Activated CD4-positive, alpha-beta T cell treated with anti-CD3 and anti-CD28 coated beads for 36 hours (primary cell): Measurements from ENCODE around the gene TAT. TPM values are rescaled to one million over a fixed set of nuclear protein-coding genes. Genes with fewer than 3 reads are reported as not detected.
"Not testable (repeated sequence)": the region's sequence is repeated elsewhere in the genome, so short reads cannot be mapped to it uniquely, and the experiment has no call there.

Source experiments
- ATAC-seq: fragments of 200-7000 bp; cut with Tn5 transposase; one replicate; pipeline ENCODE4 v1.10.0; 2021; ENCODE audit warnings: mild to moderate bottlenecking, moderate library complexity
- CTCF ChIA-PET: fragments of 350-600 bp; sonication (Branson Sonifier 250); formaldehyde crosslinking; loops from one replicate; lab custom pipeline; 2021; ENCODE audit warnings: antibody characterized with exemption; lab: Charles Lee
- POLR2A ChIA-PET: fragments of 350-600 bp; sonication (Branson Sonifier 250); formaldehyde crosslinking; loops from one replicate; lab custom pipeline; 2021; ENCODE audit warnings: antibody characterized with exemption, inconsistent platforms; lab: Charles Lee
- DNase-seq: peaks from one replicate; pipeline ENCODE4 v3.0.0-alpha.2; 2020
- H3K27ac Mint-ChIP-seq: one replicate; pipeline ENCODE4 v1.8.0; 2021; ENCODE audit warnings: mixed read lengths
- H3K27me3 Mint-ChIP-seq: one replicate; pipeline ENCODE4 v1.8.0; 2021; ENCODE audit warnings: mixed read lengths
- H3K36me3 Mint-ChIP-seq: one replicate; pipeline ENCODE4 v1.8.0; 2021; ENCODE audit warnings: low read depth, mixed read lengths
- H3K4me1 Mint-ChIP-seq: one replicate; pipeline ENCODE4 v1.8.0; 2021; ENCODE audit warnings: mixed read lengths
- H3K4me3 Mint-ChIP-seq: one replicate; pipeline ENCODE4 v1.8.0; 2021; ENCODE audit warnings: mild to moderate bottlenecking, moderate library complexity, mixed read lengths
- H3K9me3 Mint-ChIP-seq: one replicate; pipeline ENCODE4 v1.8.0; 2021; ENCODE audit warnings: low read depth, mixed read lengths
- intact Hi-C, 2 experiments: fragments of 100-400 bp; cut with DNase I in 1 of 2; cut with micrococcal nuclease in 1 of 2; formaldehyde crosslinking; loops; one replicate each; pipeline versions ENCODE4 v1.14.2 to v1.15.1; 2022 to 2024; cut with DNase I, micrococcal nuclease
- total RNA-seq, 2 experiments: library from RNA; stranded (reverse); gene quantifications; one replicate each; pipeline ENCODE4 v1.2.3, GENCODE V29; 2021

The TAT gene
- not detected for total RNA-seq

DNA sequence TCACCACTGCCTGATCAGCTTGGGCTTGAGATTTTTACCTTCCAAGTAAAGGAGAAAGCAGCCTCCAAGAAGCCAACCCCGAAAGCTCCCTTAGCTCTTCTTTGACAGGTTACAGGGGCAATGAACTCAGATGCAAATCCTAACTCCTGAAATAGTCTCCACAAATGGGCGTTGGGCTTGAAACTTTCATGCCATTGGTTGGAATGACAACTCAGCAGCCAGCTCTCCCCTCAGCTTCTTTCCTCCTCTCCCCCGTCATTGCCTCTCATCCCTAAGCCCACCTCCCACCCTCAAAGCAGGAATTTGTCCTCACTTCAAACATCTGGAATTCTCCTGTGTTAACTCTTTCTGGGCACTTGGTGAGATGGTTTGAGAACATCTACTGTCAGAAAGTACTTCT lies at the start of gene TAT:
Gene TAT (minus strand): TSS at position 122 of the 400 bp plus-strand sequence. CDS start 677 bp downstream, outside the sequence.
- no peaks in the 10 kb centered on the region for H3K9me3 Mint-ChIP-seq
- peaks cover 12% of the 10 kb centered on the region for H3K27me3 Mint-ChIP-seq
- no peaks in the 10 kb centered on the region for H3K36me3 Mint-ChIP-seq
- no peak within 1 kb of the TSS for H3K4me3 Mint-ChIP-seq
- CTCF ChIA-PET: interaction anchor here (0.8 to 2.2 kb wide), 3 partner anchors 12 to 145 kb away, joined by 3 to 9 read pairs (median 8); no protein-coding TSS in a partner anchor
- ATAC-seq: no peak
- POLR2A ChIA-PET: no interaction called here
- no peaks in the 10 kb centered on the region for H3K4me1 Mint-ChIP-seq
- DNase-seq: no peak
- intact Hi-C loops: no loop called here
- H3K27ac Mint-ChIP-seq: no peak within 1 kb of the TSS

- intact Hi-C loops: no loop called here
- Mint-ChIP-seq H3K27me3 (peaks cover 24% of the 10 kb centered on the region), H3K4me3 (peak within 1 kb of the TSS; percentile 20), H3K9me3 (no peaks in the 10 kb centered on the region), H3K36me3 (no peaks in the 10 kb centered on the region), H3K27ac (no peak within 1 kb of the TSS), H3K4me1 (peaks cover 9% of the 10 kb centered on the region)
- DNase-seq (peak; percentile 43), ATAC-seq (peak; percentile 36)
- POLR2A ChIA-PET: no interaction called here
- CTCF ChIA-PET: no interaction called here
Measured at GRCh38 chr16:71626018-71626857, 49.3 kb upstream of the TAT start, which contains the start of gene MARVELD3. MARVELD3 (plus strand) TSS chr16:71626184; CDS start chr16:71626230, 46 bp downstream.

DNA sequence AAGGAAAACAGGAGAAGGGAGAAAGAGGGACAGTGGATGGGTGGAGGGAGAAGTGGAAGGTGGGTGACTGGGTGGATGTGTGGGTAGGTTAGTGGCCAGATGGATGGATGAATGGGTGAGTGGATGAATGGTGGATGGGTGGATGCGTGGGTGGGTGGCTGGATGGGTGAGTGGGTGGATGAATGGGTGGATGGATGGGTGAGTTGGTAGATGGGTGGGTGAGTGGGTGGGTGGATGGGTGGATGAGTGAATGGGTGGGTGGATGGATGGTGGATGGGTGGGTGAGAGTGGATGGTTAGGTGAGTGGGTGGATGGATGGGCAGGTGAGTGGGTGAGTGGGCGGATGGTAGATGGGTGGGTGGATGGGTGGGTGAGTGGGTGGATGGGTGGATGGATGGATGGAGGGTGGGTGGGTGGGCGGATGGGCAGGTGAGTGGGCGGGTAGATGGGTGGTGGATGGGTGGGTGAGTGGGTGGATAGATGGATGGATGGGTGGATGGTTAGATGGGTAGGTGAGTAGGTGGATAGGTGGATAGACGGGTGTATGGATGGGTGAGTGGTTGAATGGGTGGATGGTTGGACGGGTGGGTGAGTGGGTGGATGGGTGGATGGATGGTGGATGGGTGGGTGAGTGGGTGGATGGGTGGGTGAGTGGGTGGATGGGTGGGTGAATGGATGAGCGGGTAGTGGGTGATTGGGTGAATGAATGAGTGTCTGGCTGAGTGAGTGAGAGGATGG lies 48.4 kb upstream of the TAT start:
- Mint-ChIP-seq H3K4me3 (peak overlapping the region; percentile 20), H3K27me3 (peaks cover 28% of the 10 kb centered on the region), H3K9me3 (no peaks in the 10 kb centered on the region), H3K27ac (no peak overlapping the region), H3K36me3 (no peaks in the 10 kb centered on the region), H3K4me1 (peaks cover 9% of the 10 kb centered on the region)
- POLR2A ChIA-PET: no interaction called here
- intact Hi-C loops: no loop called here
- no peak for ATAC-seq
- DNase-seq: no peak
- CTCF ChIA-PET: no interaction called here

- ChIA-PET POLR2A (no interaction called here), CTCF (interaction anchor here (2.2 kb wide), 1 partner anchor 13 kb away, joined by 13 read pairs; no protein-coding TSS in a partner anchor)
- Mint-ChIP-seq H3K27me3 (peaks cover 23% of the 10 kb centered on the region), H3K4me3 (no peak overlapping the region), H3K36me3 (no peaks in the 10 kb centered on the region), H3K9me3 (no peaks in the 10 kb centered on the region), H3K4me1 (peaks cover 9% of the 10 kb centered on the region), H3K27ac (no peak overlapping the region)
- DNase-seq (no peak), ATAC-seq (no peak)
- intact Hi-C loops: no loop called here
Measured at GRCh38 chr16:71623597-71623996, 46.7 kb upstream of the TAT start.

- no peaks in the 10 kb centered on the region for H3K36me3 Mint-ChIP-seq
- no peak overlapping the region for H3K27ac Mint-ChIP-seq
- ChIA-PET CTCF (interaction anchor here (2.2 kb wide), 1 partner anchor 11 kb away, joined by 13 read pairs; no protein-coding TSS in a partner anchor), POLR2A (no interaction called here)
- DNase-seq (no peak), ATAC-seq (no peak)
- intact Hi-C loops: no loop called here
- H3K4me1 Mint-ChIP-seq: peaks cover 9% of the 10 kb centered on the region
- H3K27me3 Mint-ChIP-seq: peaks cover 18% of the 10 kb centered on the region
- no peaks in the 10 kb centered on the region for H3K9me3 Mint-ChIP-seq
- no peak overlapping the region for H3K4me3 Mint-ChIP-seq
Measured at GRCh38 chr16:71622088-71622487, 45.2 kb upstream of the TAT start.

DNA sequence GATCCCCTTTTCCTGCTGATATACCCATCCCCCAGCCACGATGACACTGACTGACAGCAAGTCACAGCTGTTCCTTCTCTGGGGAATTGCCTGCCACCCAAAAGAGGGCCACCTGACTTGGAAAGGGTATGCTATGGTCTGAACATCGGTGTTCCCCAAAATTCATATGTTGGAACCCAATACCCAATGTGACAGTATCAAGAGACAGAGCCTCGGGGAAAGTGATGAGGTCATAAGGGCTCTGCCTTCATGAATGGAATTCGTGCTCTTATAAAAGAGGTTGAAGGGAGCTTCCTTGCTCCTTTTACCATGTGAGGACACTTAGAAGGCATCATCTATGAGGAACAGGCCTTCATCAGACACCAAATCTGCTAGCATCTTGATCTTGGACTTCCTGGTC lies 41.5 kb upstream of the TAT start:
- H3K27ac Mint-ChIP-seq: no peak overlapping the region
- no peaks in the 10 kb centered on the region for H3K9me3 Mint-ChIP-seq
- POLR2A ChIA-PET: no interaction called here
- CTCF ChIA-PET: interaction anchor here (0.6 to 0.7 kb wide), 3 partner anchors 10 to 482 kb away, joined by 3 to 5 read pairs (median 3); no protein-coding TSS in a partner anchor
- no peak overlapping the region for H3K4me3 Mint-ChIP-seq
- intact Hi-C loops: no loop called here
- peaks cover 7% of the 10 kb centered on the region for H3K4me1 Mint-ChIP-seq
- ATAC-seq (no peak), DNase-seq (no peak)
- H3K27me3 Mint-ChIP-seq: peaks cover 14% of the 10 kb centered on the region
- no peaks in the 10 kb centered on the region for H3K36me3 Mint-ChIP-seq

DNA sequence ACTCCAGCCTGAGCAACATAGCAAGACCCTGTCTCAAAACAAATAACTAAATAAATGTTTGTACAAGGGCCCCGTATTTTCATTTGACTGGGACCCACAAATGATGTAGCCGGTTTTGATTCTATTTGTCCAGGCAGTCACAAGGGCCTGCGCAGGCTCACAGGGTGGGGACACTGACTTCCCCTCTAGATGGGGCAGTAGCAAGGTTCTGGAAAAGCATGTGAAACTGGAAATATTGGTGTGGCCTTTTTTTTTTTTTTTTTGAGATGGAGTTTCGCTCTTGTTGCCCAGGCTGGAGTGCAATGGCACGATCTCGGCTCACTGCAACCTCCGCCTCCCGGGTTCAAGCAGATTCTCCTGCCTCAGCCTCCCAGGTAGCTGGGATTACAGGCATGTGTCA lies 38.1 kb upstream of the TAT start:
- ATAC-seq, H3K9me3 Mint-ChIP-seq, DNase-seq, H3K36me3 Mint-ChIP-seq, H3K4me3 Mint-ChIP-seq, POLR2A ChIA-PET, H3K27ac Mint-ChIP-seq, H3K4me1 Mint-ChIP-seq: not testable (repeated sequence)
- intact Hi-C loops: loop anchor here in 1 of 2 experiments (5.0 kb wide), 1 partner anchor 113 kb away; no protein-coding TSS in a partner anchor
- H3K27me3 Mint-ChIP-seq: peaks cover 18% of the 10 kb centered on the region
- CTCF ChIA-PET: interaction anchor here (0.6 to 1.2 kb wide), 3 partner anchors 24 to 29 kb away, joined by 3 to 4 read pairs (median 3); no protein-coding TSS in a partner anchor

GRCh38 chr16:71610936-71611871 lies 34.3 kb upstream of the TAT start:
- CTCF ChIA-PET: interaction anchor here (0.6 to 4.3 kb wide), 66 partner anchors 9 to 1797 kb away, joined by 3 to 57 read pairs (median 4); partner anchors contain the start of genes TAT and ZNF23
- H3K4me3 Mint-ChIP-seq: no peak overlapping the region
- POLR2A ChIA-PET: interaction anchor here (1.2 kb wide), 1 partner anchor 46 kb away, joined by 3 read pairs; no protein-coding TSS in a partner anchor

GRCh38 chr16:71610447-71610846 lies 33.6 kb upstream of the TAT start:
- Mint-ChIP-seq H3K9me3 (no peaks in the 10 kb centered on the region), H3K27me3 (peaks cover 11% of the 10 kb centered on the region), H3K4me1 (peaks cover 14% of the 10 kb centered on the region), H3K27ac (no peak overlapping the region), H3K4me3 (no peak overlapping the region), H3K36me3 (no peaks in the 10 kb centered on the region)
- ATAC-seq (no peak), DNase-seq (no peak)
- CTCF ChIA-PET: interaction anchor here (0.6 to 4.3 kb wide), 46 partner anchors 8 to 458 kb away, joined by 3 to 57 read pairs (median 5); partner anchors contain the start of genes TAT and ZNF23
- POLR2A ChIA-PET: interaction anchor here (1.2 kb wide), 1 partner anchor 46 kb away, joined by 3 read pairs; no protein-coding TSS in a partner anchor
- intact Hi-C loops: loop anchor here (1.0 to 5.0 kb wide), 4 partner anchors 108 to 198 kb away; no protein-coding TSS in a partner anchor

More at GRCh38 chr16:71610936-71611871, 34.3 kb upstream of the TAT start:
- intact Hi-C loops: loop anchor here (1.0 to 5.0 kb wide), 7 partner anchors 46 to 199 kb away; no protein-coding TSS in a partner anchor
- Mint-ChIP-seq H3K9me3 (no peaks in the 10 kb centered on the region), H3K27ac (no peak overlapping the region), H3K36me3 (no peaks in the 10 kb centered on the region), H3K4me1 (peaks cover 14% of the 10 kb centered on the region), H3K27me3 (peaks cover 13% of the 10 kb centered on the region)
- ATAC-seq: peak; percentile 84
- peak; percentile 90 for DNase-seq

- Mint-ChIP-seq H3K4me1 (peaks cover 14% of the 10 kb centered on the region), H3K9me3 (no peaks in the 10 kb centered on the region), H3K27me3 (peaks cover 11% of the 10 kb centered on the region), H3K4me3 (no peak overlapping the region), H3K36me3 (no peaks in the 10 kb centered on the region), H3K27ac (no peak overlapping the region)
- ChIA-PET POLR2A (interaction anchor here (0.7 kb wide), 1 partner anchor 504 kb away, joined by 5 read pairs; no protein-coding TSS in a partner anchor), CTCF (interaction anchor here (0.6 to 4.3 kb wide), 6 partner anchors 16 to 197 kb away, joined by 3 to 57 read pairs (median 4); no protein-coding TSS in a partner anchor)
- intact Hi-C loops: no loop called here
- DNase-seq (no peak), ATAC-seq (no peak)
Measured at GRCh38 chr16:71609066-71609465, 32.2 kb upstream of the TAT start.
